HepG2 (cell line): Measurements from ENCODE around the gene GLYR1. TPM values are rescaled to one million over a fixed set of nuclear protein-coding genes. Genes with fewer than 3 reads are reported as not detected.
A peak's percentile ranks its signal among the peaks of the same experiment; 100 is the strongest.

Experiments
- ATAC-seq: fragments of 200-7000 bp; cut with Tn5 transposase; 3 replicates; pipeline ENCODE4 v1.9.1; 2020; ENCODE audit warnings: mild to moderate bottlenecking, moderate library complexity
- BruUV-seq: library from RNA; stranded (reverse); fragments of 400-500 nt; replicated peaks from 2 replicates; lab custom pipeline; 2021; lab: Mats Ljungman, UMichigan
- CTCF ChIA-PET: fragments of 300-600 bp; formaldehyde crosslinking; extraction: SDS; loops from one replicate; lab custom pipeline; 2021; ENCODE audit warnings: low total read pairs, inconsistent platforms, low intra/inter-chr PET ratio; lab: Yijun Ruan, JAX
- POLR2A ChIA-PET: fragments of 350-600 bp; sonication (Branson Sonifier 250); formaldehyde crosslinking; loops from one replicate; lab custom pipeline; 2020; ENCODE audit warnings: antibody characterized with exemption, inconsistent platforms; lab: Yijun Ruan, JAX
- DNase-seq: peaks from one replicate; pipeline ENCODE4 v3.0.0-alpha.2; 2015; ENCODE audit warnings: low spot score
- FAIRE-seq: peaks from 3 replicates; lab custom pipeline; 2011; peaks lifted over from hg19 to GRCh38; lab: Jason Lieb, UNC
- H2AFZ ChIP-seq: one replicate; pipeline ENCODE4 v1.6.1; 2011; ENCODE audit warnings: low read length, inconsistent platforms
- H3K27ac ChIP-seq: fragments of 300-600 bp; 3 replicates; pipeline ENCODE4 v1.8.0; 2011; ENCODE audit warnings: mixed run types, mild to moderate bottlenecking, mixed read lengths, low read length, inconsistent platforms; ENCODE audit not compliant: insufficient read depth; ENCODE audit errors: extremely low read length
- H3K27me3 ChIP-seq, 2 experiments: fragments of 200-600 bp in 1 of 2; 2 replicates in 1 of 2; 3 replicates in 1 of 2; pipeline versions ENCODE4 v1.6.0 to v1.8.0; 2011; ENCODE audit warnings: low read length in 2 of 2, mild to moderate bottlenecking in 2 of 2, moderate library complexity in 2 of 2, inconsistent platforms in 1 of 2; ENCODE audit not compliant: insufficient read depth in 2 of 2, control insufficient read depth in 1 of 2
- H3K36me3 ChIP-seq, 2 experiments: fragments of 200-600 bp in 1 of 2; replicated peaks in 1 of 2; 2 replicates in 1 of 2; 3 replicates in 1 of 2; pipeline versions ENCODE4 v1.5.1 to v1.8.0; 2011; ENCODE audit warnings: low read length in 2 of 2, inconsistent platforms in 1 of 2; ENCODE audit not compliant: insufficient read depth in 2 of 2, control insufficient read depth in 1 of 2
- H3K4me1 ChIP-seq: 2 replicates; pipeline ENCODE4 v1.5.1; 2012; ENCODE audit warnings: low read length, inconsistent platforms; ENCODE audit not compliant: insufficient read depth
- H3K4me2 ChIP-seq: 2 replicates; pipeline ENCODE4 v1.6.0; 2011; ENCODE audit warnings: low read depth, low read length, inconsistent platforms
- H3K4me3 ChIP-seq, 3 experiments: fragments of 200-600 bp in 1 of 3; sonication (generic), shearing (Covaris generic) in 1 of 3; replicated peaks in 1 of 3; 2 replicates each; pipeline ENCODE4 v1.5.1; 2011 to 2016; ENCODE audit warnings: low read length in 3 of 3, inconsistent platforms in 2 of 3, low read depth in 2 of 3, mild to moderate bottlenecking in 2 of 3, control low read depth in 1 of 3, mixed read lengths in 1 of 3; ENCODE audit not compliant: insufficient read depth in 1 of 3
- H3K79me2 ChIP-seq: one replicate; pipeline ENCODE4 v1.6.1; 2011; ENCODE audit warnings: low read length, inconsistent platforms; ENCODE audit not compliant: insufficient read depth
- H3K9ac ChIP-seq: 2 replicates; pipeline ENCODE4 v1.6.0; 2011; ENCODE audit warnings: mild to moderate bottlenecking, low read depth, low read length, inconsistent platforms; ENCODE audit not compliant: insufficient read depth
- H3K9me3 ChIP-seq: 2 replicates; pipeline ENCODE4 v1.5.1; 2012; ENCODE audit warnings: mild to moderate bottlenecking, low read length
- H4K20me1 ChIP-seq: 2 replicates; pipeline ENCODE4 v1.6.0; 2011; ENCODE audit warnings: inconsistent platforms, mild to moderate bottlenecking, low read length, moderate library complexity; ENCODE audit not compliant: insufficient read depth
- AGO2 ChIP-seq: fragments of 200-400 bp; formaldehyde crosslinking; optimal IDR thresholded peaks from 2 replicates; pipeline ENCODE3; 2017; ENCODE audit warnings: mild to moderate bottlenecking, low read depth, low read length, moderate library complexity
- E2F1 ChIP-seq: sonication (generic); formaldehyde crosslinking; IDR thresholded peaks from 2 replicates; pipeline ENCODE4 v1.5.0; 2020; ENCODE audit warnings: missing genetic modification reagents
- RBFOX2 ChIP-seq: fragments of 200-400 bp; formaldehyde crosslinking; IDR thresholded peaks from 2 replicates; pipeline ENCODE4 v1.6.1; 2017; ENCODE audit warnings: low read depth, mild to moderate bottlenecking, low read length
- STAG1 ChIP-seq: sonication (generic); formaldehyde crosslinking; IDR thresholded peaks from 2 replicates; pipeline ENCODE4 v1.4.0; 2020; ENCODE audit warnings: missing genetic modification reagents
- ZFP36 ChIP-seq: fragments of 150-350 bp; IDR thresholded peaks from 2 replicates; pipeline ENCODE4 v1.6.1; 2018; ENCODE audit warnings: borderline replicate concordance, low read length, low read depth; ENCODE audit not compliant: partially characterized antibody
- WGBS: methylation state at CpG from one replicate; pipeline ENCODE4 v1.1.6; 2017; ENCODE audit warnings: low lambda C conversion rate; 5-methylcytosine and 5-hydroxymethylcytosine counted together
- in situ Hi-C: cut with HindIII; loops from 2 replicates; pipeline ENCODE4 v1.10.0; 2017; ENCODE audit warnings: low pct_unique_long_range_greater_than_20kb; ENCODE audit not compliant: extremely low pct_ligation_motif_present
- intact Hi-C: fragments of 100-400 bp; cut with micrococcal nuclease; formaldehyde crosslinking; loops from one replicate; pipeline ENCODE4 v1.10.0; 2022; ENCODE audit not compliant: unreplicated experiment
- polyA plus RNA-seq, 8 experiments: library from polyadenylated mRNA; depleted of rRNA in 3 of 8; stranded (reverse) in 7 of 8; unstranded in 1 of 8; fragments of >200 nt; fragmentation: Illumina TruSeq in 4 of 8; extraction: Trizol in 4 of 8; gene quantifications; 2 replicates each; pipeline versions ENCODE4 v1.2.1 to v1.2.3, GENCODE V29; 2011 to 2016; ENCODE audit warnings: low read depth in 4 of 8, missing spikeins in 1 of 8, mixed read lengths in 1 of 8; ENCODE audit not compliant: insufficient read depth in 1 of 8
- total RNA-seq, 5 experiments: library from RNA; depleted of rRNA; stranded (reverse); fragments of >200 nt; fragmentation: Illumina TruSeq; extraction: Trizol; gene quantifications; 2 replicates each; pipeline ENCODE4 v1.2.3, GENCODE V29; 2016; ENCODE audit warnings: low read depth in 1 of 5

GLYR1 gene
- total and polyA plus RNA-seq, 2 of the 13 experiments (the other 11 are each of a cell fraction or from before 2014, with no cell fraction given) = 28.3 to 48.7 TPM

DNA sequence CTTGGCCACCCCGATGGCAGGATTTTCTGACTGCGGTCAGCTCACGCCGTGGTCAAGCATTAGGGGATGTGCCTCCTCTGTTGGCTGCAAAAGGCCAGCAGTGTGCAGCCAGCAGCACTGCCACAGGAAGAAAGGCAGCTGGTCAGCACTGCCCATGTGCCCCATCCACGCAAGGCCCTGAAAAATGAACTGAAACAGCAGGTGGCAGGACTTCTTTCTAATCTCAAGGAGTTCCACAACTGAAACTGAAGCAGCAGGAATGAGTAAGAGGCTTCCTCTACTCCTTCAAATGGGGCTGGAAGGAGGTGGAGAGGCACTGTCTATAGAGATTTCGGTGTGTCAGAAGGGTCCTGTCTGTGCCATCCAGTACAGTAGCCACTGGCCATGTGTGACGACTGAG is 83.3 kb downstream of the GLYR1 start:
- Histone ChIP-seq H3K9me3 (no peaks in the 10 kb centered on the region), H3K27ac (no peak overlapping the region), H3K4me3 (no peak overlapping the region), H3K27me3 (no peaks in the 10 kb centered on the region; a peak in 1 of 5 replicates), H3K4me2 (no peak overlapping the region), H3K9ac (no peak overlapping the region), H3K79me2 (peaks cover 19% of the 10 kb centered on the region), H3K4me1 (peaks cover 26% of the 10 kb centered on the region), H3K36me3 (peaks cover 20 to 51% of the 10 kb centered on the region in 2 experiments; a peak in 4 of 5 replicates), H2AFZ (no peak overlapping the region), H4K20me1 (no peaks in the 10 kb centered on the region)
- no peak for TF ChIP-seq ZFP36
- 0 out of 2 replicates have a peak, but pooled peaks have one; percentile 6 for TF ChIP-seq STAG1 (CRISPR knock-in tag)
- 97% methylated on average over 6 of the region's 7 CpGs for WGBS
- CTCF ChIA-PET = no interaction called here
- DNase-seq = no peak
- FAIRE-seq = no peak
- POLR2A ChIA-PET = no interaction called here
- BruUV-seq = no TSS peak
- intact Hi-C loops (no loop called here), in situ Hi-C loops (no loop called here)
- ATAC-seq = no peak

GRCh38 chr16:4762205-4762604 is 84.9 kb downstream of the GLYR1 start:
- in situ Hi-C loops = no loop called here
- intact Hi-C loops = no loop called here
- CTCF ChIA-PET = no interaction called here
- TF ChIP-seq E2F1 (CRISPR knock-in tag) = no peak
- peak; percentile 62; the same call in 1 of the 2 replicates for TF ChIP-seq RBFOX2
- TF ChIP-seq AGO2 = peak; percentile 71
- H3K4me2 ChIP-seq = no peak overlapping the region
- no peak overlapping the region for H3K9ac ChIP-seq
- H3K4me1 ChIP-seq = peaks cover 26% of the 10 kb centered on the region
- no peak overlapping the region for H3K27ac ChIP-seq
- no peak overlapping the region for H2AFZ ChIP-seq
- peaks cover 19% of the 10 kb centered on the region for H3K79me2 ChIP-seq
- BruUV-seq = no TSS peak
- DNase-seq (no peak), ATAC-seq (no peak), FAIRE-seq (no peak)
- no peaks in the 10 kb centered on the region for H4K20me1 ChIP-seq
- no peaks in the 10 kb centered on the region for H3K9me3 ChIP-seq
- H3K4me3 ChIP-seq = no peak overlapping the region
- no peaks in the 10 kb centered on the region for H3K27me3 ChIP-seq
- H3K36me3 ChIP-seq = peaks cover 23 to 60% of the 10 kb centered on the region in 2 experiments; a peak in 4 of 5 replicates
- POLR2A ChIA-PET = interaction anchor here (1.1 kb wide), 1 partner anchor 28 kb away, joined by 3 read pairs; the partner anchor contains the start of genes ANKS3 and DNAAF8
- WGBS = 96% methylated on average over 9 of the region's 9 CpGs
